CD4-positive, alpha-beta T cell treated with Interleukin-4 for 4 hours (primary cell): ENCODE results near the gene LRRC2.
"Not testable (repeated sequence)": the region's sequence is repeated elsewhere in the genome, so short reads cannot be mapped to it uniquely, and the experiment has no call there.

ENCODE experiments used
- DNase-seq: peaks from one replicate; pipeline ENCODE4 v3.0.0-alpha.2; 2020

Gene LRRC2, protein sequence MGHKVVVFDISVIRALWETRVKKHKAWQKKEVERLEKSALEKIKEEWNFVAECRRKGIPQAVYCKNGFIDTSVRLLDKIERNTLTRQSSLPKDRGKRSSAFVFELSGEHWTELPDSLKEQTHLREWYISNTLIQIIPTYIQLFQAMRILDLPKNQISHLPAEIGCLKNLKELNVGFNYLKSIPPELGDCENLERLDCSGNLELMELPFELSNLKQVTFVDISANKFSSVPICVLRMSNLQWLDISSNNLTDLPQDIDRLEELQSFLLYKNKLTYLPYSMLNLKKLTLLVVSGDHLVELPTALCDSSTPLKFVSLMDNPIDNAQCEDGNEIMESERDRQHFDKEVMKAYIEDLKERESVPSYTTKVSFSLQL

DNA sequence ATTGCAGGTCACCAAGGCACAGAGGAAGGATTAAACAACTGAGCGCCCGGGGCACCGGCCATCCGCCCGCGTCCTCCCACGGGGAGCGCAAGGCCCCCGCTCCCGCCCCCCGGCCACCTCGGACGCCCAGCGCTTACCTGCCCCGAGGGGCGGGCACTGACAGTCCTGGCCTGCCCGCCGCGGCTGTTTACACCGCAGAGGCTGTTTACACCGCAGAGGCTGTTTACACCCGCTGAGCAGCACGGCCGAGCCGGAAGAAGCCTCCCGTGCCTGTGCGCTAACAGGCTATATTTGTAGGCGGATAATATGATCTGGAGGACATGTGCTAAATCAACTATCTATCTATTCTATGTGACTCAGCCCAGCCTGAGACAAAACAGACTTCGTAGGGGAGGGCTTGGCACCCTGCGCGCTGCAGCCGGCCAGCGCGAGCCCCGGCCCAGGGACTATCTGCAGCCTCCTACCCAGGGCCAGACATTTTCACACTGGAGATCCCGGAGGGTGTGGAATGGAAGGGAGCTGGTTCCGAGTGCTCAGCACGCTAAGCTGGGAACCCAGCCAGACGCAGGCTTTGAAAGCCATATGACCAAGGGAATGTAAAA, at the start of gene LRRC2:
Gene LRRC2 (minus strand): TSS at position 263 of the 602 bp plus-strand sequence. CDS start 14,711 bp downstream, outside the sequence.
- peak; percentile 32 for DNase-seq

DNA sequence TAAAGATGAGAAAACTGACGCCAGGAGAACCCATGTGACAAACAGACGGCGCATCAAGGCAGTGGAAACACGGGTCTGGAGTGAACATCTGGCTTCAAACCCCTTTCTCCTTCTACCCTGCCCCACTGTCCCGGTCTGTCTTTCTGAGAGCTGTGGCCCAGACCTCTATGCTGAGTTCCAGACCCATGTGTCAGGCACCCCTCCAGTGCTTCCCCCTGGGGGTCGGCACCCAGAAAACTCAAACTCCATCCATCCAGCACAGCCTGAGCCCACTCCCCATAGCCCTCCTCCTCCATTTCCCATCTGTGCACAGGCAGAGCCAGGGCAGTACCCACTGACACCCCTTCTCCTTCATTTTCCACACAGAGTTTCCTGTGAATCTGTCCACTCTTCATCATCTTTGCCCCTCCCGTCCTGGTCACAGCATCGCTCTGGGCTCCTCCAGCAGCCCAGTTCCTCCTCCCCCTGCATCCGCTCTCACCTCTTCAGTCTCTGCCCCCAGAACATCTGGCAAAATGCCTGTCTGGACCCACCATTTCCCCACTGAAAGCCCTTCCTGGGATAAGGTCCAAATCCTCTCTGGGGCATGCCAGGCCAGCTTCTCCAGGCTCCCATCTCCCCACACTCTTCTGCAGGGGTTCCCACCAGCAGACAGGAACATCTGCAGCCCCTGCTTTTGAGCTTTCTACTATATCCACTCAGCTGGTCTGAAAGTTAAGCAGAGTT, 49.1 kb upstream of the LRRC2 start:
- no peak for DNase-seq

GRCh38 chr3:46614431-46614830, 48.3 kb upstream of the LRRC2 start:
- no peak for DNase-seq

- DNase-seq: no peak
Observed at GRCh38 chr3:46613313-46614005, 47.4 kb upstream of the LRRC2 start.

DNA sequence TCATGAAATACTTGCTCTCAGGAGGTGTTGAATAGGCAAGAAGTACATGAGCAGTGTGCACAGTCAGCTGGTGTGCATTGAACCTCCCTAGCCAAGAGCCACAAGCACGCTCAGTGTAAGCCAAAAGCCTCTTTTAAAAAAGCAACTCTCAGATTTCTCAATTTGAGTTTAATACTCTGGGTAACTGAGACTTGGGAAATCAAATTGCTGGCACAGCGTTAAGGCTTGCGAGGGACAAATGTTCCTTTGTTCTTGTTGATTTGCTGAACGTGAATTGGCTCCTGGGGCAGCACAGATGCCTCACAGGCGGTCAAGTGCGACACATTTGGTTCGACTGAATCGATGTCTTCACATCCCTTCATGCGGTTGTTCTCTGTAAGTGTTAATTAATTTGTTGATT, 46.2 kb upstream of the LRRC2 start, which contains the start of gene FAM240A:
Gene FAM240A (plus strand): TSS at position 202 of the 400 bp plus-strand sequence. CDS start 159 bp downstream, at position 361.
- no peak for DNase-seq

DNA sequence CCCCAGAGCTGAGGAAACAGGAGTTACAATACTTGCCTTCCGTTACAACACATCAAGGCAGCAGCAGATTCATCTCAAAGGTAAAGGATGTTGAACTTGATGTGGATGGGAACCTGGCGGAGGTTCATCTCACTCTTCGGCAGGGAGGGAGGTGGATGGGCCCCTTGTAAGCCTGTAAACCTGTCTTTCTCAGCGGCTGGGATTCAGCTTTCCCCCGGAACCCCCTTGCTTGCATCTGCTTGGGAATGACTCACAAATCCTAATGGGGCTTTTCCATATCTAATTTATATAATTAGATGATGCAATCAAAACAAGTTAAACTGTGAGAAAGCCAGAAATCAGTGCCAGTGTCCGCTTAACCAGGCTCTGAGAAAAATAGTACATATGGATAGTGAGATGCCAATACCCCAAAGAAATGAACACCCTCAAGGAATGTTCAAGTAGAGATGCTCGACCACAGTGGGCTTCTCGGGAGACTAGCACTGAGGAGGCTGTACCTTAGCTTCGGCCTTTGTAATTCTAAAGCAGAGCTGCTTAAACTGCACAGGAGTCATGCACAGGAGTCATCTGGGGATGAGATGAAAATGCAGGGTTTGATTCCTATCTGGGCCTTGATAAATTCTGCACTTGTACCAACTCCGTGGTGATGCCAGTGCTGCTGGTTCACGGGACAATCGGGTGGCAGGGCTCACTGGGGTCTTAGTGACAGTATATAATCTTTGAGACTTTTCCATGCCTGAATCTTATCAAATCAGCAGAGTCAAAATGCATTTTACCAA, 44.0 kb upstream of the LRRC2 start:
- DNase-seq: no peak

GRCh38 chr3:46609212-46609721, 43.2 kb upstream of the LRRC2 start:
- DNase-seq: no peak

DNA sequence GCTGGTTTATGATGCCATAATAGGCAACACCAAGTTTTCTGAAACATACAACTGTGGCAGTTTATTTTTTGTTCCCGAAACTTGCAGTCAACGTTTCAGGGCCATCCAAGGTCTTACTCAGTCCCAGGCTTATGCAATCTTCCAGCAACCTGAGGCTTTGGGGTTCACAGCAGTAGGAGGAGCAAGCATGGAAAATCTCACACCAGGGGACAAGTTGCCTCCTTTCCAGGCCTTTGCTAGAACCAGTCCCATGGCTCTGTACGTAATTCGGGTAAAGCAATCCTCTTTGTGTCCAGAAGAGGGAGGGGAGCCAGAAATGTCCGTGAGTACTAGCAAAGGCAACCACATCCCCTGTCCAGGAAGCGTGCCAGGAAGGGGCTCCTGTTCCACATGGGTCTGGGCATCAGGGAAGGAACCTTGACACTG, 41.5 kb upstream of the LRRC2 start:
- DNase-seq: no peak

DNA sequence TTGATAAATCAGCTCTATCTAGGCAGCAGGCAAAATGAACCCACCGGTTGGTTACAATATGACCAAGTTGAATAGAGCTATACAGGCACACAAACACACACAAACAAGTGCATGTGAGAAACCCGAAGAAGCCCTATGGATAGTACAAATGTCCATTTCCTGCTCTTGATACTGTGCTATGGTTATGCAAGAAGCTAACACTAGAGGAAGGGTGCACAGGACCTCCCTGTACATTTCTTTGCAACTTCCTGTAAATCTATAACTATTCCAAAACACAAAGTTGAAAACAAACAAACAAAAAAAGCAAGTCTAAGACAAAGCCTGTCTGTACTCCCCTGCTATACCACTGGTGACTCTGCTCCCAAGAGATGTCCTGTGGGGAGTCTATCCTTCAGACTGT, 38.0 kb upstream of the LRRC2 start:
- DNase-seq: no peak

DNA sequence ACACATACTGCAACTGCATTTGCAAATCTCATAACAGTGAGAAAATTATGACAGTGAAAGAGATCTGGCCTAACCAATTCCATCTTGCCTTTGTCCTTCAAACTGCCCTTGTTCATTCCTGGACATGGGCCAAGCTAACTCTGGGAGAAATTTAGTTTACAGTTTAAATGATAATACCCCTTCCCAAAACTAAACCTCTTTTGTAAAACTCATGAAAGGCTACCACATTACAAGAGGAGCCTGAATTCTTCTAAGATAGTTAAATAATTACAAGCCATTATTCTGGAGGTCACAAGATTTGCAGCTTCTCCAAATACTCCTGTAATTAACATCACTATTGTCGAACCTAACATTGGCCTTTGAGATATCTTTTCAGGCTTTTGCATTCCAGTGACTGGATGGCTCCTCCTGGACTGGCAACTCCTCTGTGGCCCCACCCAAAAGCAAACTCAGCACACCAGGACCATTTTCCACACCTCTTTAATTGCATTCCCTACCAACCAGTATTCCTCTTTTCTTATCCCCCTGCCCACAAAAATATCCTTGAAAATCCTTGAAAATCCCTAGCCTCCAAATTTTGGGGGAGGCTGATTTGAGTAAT, 37.4 kb upstream of the LRRC2 start:
- no peak for DNase-seq

DNA sequence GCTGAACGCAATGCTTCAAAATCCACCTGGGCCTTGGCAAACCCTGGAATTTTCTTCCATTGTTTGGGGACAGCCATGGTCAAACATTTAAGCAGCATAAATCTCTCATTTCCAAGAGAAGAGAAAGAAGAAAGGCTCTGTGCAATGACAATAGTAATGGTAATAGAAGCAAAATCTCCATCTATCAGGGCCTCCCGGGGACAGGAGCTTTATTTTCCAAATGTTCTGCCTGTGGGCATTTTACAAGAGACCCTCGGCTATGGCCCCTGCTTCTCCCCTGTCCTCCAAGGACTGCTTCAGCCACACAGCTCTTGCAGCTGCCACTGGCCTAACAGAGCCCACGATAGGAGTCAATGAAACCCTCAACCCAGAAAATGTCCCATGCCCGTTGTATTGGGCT, 33.5 kb upstream of the LRRC2 start:
- DNase-seq: no peak

- no peak for DNase-seq
Observed at GRCh38 chr3:46595819-46596314, 29.8 kb upstream of the LRRC2 start.

- no peak for DNase-seq
Observed at GRCh38 chr3:46594723-46595122, 28.6 kb upstream of the LRRC2 start.

GRCh38 chr3:46593979-46594378, 27.9 kb upstream of the LRRC2 start:
- no peak for DNase-seq

GRCh38 chr3:46593274-46593862, 27.3 kb upstream of the LRRC2 start:
- DNase-seq: no peak

DNA sequence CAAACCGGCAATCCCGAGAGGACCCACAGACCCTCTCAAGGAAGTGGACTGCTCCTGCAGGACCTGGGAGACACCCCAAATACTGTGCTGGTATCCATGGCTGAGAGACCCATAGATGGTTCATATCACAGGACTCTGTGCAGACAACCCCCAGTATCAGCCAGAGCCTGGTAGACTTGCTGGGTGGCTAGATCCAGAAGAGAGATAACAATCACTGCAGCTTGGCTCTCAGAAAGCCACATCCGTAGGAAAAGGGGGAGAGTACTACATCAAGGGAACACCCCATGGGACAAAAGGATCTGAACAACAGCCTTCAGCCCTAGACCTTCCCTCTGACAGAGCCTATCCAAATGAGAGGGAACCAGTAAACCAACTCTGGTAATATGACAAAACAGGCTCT, 21.2 kb upstream of the LRRC2 start:
- DNase-seq: not testable (repeated sequence)

- DNase-seq: no peak
Observed at GRCh38 chr3:46586738-46587246, 20.7 kb upstream of the LRRC2 start.

DNA sequence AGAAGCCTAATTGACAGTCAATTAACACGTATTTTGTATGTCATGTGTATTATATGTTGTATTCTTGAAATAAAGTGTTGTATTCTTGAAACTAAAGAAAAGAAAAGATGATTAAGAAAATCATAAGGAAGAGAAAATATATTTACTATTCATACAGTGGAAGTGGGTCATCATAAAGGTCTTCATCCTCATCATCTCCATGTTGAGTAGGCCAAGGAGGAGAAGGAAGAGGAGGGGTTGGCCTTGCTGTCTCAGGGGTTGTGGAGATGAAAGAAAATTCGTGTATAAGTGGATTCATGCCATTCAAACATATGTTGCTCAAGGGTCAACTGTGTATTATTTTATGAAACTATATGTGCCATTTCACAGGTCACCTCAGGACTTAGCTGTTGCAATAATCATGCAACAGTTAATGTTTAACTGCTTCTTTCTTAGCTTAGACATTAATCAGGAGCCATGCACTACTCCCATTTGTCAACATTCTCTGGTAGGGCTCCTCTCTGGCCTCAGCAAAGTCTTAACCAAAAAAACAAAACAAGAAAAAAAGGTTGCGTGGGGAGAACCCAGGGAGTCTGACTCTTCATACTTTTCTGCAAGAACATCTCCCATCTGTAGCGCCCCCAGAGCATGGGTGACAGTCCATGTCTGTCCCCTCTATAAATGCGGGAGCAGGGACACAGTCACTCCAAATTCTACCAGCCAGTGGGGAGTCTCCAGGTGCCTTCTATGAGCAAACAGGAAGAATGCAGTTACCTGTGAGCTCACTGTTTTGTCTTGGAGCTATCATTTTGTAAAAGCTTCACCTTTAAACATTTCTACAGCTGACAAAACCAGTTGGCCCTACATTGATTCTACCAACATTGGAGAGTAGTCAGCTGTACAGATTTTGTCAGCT, 19.9 kb upstream of the LRRC2 start:
- no peak for DNase-seq

DNA sequence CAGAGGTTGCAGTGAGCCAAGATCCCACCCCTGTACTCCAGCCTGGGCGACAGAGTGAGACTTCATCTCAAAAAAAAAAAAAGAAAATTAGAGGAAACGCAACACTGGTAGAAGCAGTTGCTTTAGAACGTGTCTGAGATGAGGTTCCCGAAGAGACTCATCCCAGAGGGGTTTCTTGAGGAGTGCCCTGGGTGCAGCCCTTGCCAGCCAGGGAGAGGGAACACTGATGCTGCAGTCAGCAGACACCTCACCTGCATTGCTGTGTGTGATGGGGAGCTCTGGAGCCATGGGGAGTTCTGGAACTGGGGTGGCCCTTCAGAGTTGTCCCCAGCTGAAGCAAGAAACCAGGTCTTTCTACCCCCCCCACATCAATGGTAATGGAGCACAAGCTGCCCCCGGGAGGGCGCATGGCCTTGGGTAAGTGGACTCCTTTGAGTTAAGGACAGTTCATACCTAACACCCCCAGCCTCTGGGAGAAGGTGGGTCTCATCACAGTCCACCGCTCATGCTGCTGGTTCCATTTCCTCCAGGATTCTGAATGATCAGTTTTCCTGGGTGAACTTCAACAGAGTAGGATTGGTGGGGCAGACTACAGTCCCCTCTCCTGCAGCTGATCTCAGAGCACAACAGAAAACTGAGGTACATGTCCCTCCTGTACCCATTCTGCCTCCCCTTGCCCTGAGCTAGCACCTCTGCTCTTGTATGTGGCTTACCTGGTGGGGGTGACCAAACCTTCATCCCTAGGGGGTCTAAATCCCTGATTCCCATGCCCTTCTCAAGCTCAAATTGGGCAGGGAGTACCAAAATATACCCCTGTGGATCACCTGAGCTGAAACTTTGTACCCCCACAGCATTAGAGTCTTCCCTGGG, 18.7 kb upstream of the LRRC2 start:
- no peak for DNase-seq
